Esophagus muscularis mucosa (tissue), 4 donors: ENCODE results near the gene TP63. TPM values are rescaled to one million over a fixed set of nuclear protein-coding genes. Genes with fewer than 3 reads are reported as not detected.

Experiments used
- DNase-seq: peaks from one replicate; pipeline ENCODE4 v3.0.0-alpha.2; 2017; ENCODE audit errors: extremely low spot score
- H3K27ac ChIP-seq, 4 donors: fragments of 200-600 bp; sonication (generic); replicated peaks in 1 of 4; 1 replicate in 3 of 4; 2 replicates in 1 of 4; pipeline ENCODE4 v1.5.1; 2016 to 2019; ENCODE audit warnings: mild to moderate bottlenecking in 1 of 4
- H3K27me3 ChIP-seq, 4 donors: fragments of 200-600 bp; sonication (generic); one replicate each; pipeline versions ENCODE4 v1.5.1 to v1.6.0; 2016 to 2019
- H3K36me3 ChIP-seq, 4 donors: fragments of 200-600 bp; sonication (generic); one replicate each; pipeline ENCODE4 v1.5.1; 2016 to 2019
- H3K4me1 ChIP-seq, 4 donors: fragments of 200-600 bp; sonication (generic); one replicate each; pipeline ENCODE4 v1.5.1; 2016 to 2019
- H3K4me3 ChIP-seq, 4 donors: fragments of 200-600 bp; sonication (generic); 1 replicate in 2 of 4; 2 replicates in 2 of 4; pipeline ENCODE4 v1.5.1; 2016 to 2019; ENCODE audit warnings: mild to moderate bottlenecking in 4 of 4, moderate library complexity in 1 of 4
- H3K9me3 ChIP-seq, 4 donors: fragments of 200-600 bp; sonication (generic); 1 replicate in 3 of 4; 2 replicates in 1 of 4; pipeline ENCODE4 v1.5.1; 2016 to 2019
- EP300 ChIP-seq: sonication (generic); formaldehyde crosslinking; IDR thresholded peaks from one replicate; pipeline ENCODE4 v1.6.1; 2017; ENCODE audit warnings: antibody characterized with exemption
- POLR2A ChIP-seq: fragments of 450-650 bp; IDR thresholded peaks from one replicate; pipeline ENCODE4 v1.6.1; 2017; ENCODE audit warnings: antibody characterized with exemption, moderate library complexity, mild to moderate bottlenecking, low read depth
- POLR2AphosphoS5 ChIP-seq, 2 donors: sonication (generic); formaldehyde crosslinking; IDR thresholded peaks; one replicate each; pipeline ENCODE4 v1.6.1; 2017; ENCODE audit warnings: antibody characterized with exemption in 2 of 2
- WGBS: methylation state at CpG from one replicate; pipeline ENCODE4 v1.1.5; 2018; 5-methylcytosine and 5-hydroxymethylcytosine counted together
- intact Hi-C: fragments of 100-400 bp; cut with DNase I; formaldehyde crosslinking; loops from one replicate; pipeline ENCODE4 v1.15.1; 2023
- total RNA-seq, 4 donors: library from RNA; depleted of rRNA; stranded (reverse); fragments of >200 nt; gene quantifications; one replicate each; pipeline versions ENCODE4 v1.1.0 to v1.2.1, GENCODE V29; 2016
- TF ChIP-seq, protein P1 (sequence below), 3 experiments: fragments of 200-600 bp in 2 of 3; fragments of 450-650 bp in 1 of 3; sonication (generic) in 2 of 3; IDR thresholded peaks; one replicate each; pipeline ENCODE4 v1.5.1; 2017 to 2019; ENCODE audit warnings: antibody characterized with exemption in 3 of 3, mild to moderate bottlenecking in 2 of 3, moderate library complexity in 1 of 3

TP63 gene
- total RNA-seq, 4 donors from 2014 or later = under 0.01 to 0.34 (median 0.21) TPM

DNA sequence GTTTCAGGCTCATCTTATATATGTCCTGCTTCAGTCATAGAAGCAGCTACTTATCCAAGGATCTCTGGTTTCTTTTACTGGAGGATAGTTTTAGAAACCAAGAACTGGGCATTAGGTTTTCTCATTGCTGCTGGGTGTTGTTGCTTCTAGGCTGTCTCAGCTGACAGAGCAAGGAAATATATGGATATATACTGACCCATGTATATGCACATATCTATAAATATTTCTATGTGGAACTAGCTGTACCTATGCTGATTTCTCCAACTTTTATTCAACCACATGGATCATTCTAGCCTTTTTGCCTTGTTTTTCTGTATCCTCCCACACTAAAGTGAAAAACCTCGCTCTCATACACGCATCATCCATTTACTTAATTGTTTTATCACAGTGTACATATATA lies 64.2 kb downstream of the TP63 start:
- intact Hi-C loops = no loop called here
- no peak for DNase-seq
- no peak overlapping the region for H3K4me3 ChIP-seq
- no peak overlapping the region for H3K27ac ChIP-seq
- no peaks in the 10 kb centered on the region for H3K4me1 ChIP-seq
- H3K36me3 ChIP-seq = no peaks in the 10 kb centered on the region
- TF ChIP-seq EP300 (no peak), POLR2A (no peak), POLR2AphosphoS5 (IDR thresholded peaks at IDR 0.05) (no peak)
- TF ChIP-seq, protein P1, sequence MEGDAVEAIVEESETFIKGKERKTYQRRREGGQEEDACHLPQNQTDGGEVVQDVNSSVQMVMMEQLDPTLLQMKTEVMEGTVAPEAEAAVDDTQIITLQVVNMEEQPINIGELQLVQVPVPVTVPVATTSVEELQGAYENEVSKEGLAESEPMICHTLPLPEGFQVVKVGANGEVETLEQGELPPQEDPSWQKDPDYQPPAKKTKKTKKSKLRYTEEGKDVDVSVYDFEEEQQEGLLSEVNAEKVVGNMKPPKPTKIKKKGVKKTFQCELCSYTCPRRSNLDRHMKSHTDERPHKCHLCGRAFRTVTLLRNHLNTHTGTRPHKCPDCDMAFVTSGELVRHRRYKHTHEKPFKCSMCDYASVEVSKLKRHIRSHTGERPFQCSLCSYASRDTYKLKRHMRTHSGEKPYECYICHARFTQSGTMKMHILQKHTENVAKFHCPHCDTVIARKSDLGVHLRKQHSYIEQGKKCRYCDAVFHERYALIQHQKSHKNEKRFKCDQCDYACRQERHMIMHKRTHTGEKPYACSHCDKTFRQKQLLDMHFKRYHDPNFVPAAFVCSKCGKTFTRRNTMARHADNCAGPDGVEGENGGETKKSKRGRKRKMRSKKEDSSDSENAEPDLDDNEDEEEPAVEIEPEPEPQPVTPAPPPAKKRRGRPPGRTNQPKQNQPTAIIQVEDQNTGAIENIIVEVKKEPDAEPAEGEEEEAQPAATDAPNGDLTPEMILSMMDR (IDR thresholded peaks at IDR 0.05) = no peak
- H3K9me3 ChIP-seq = no peaks in the 10 kb centered on the region
- H3K27me3 ChIP-seq = no peaks in the 10 kb centered on the region
- 100% methylated on average over 2 of the region's 2 CpGs for WGBS

DNA sequence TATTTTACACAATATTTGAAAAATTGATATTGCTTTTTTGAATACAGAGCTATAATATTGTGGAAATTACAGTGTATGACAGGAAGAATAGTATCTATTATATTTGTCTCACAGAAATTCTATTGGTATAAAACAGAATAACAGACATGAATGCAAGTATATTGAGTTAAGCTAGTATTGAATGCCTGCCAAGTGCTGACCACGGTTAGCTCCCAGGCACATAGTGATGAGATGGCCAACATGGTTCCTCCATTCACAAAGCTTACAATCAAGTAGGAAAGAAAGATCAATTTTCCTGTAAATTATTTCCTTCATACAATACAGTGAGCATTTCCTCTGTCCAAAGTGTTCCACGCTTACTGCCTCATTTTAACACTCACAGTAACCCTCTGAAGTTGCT lies 67.6 kb downstream of the TP63 start:
- Histone ChIP-seq H3K9me3 (no peaks in the 10 kb centered on the region), H3K27ac (no peak overlapping the region), H3K27me3 (no peaks in the 10 kb centered on the region), H3K36me3 (no peaks in the 10 kb centered on the region), H3K4me3 (no peak overlapping the region), H3K4me1 (no peaks in the 10 kb centered on the region)
- TF ChIP-seq POLR2A (no peak), POLR2AphosphoS5 (IDR thresholded peaks at IDR 0.05) (no peak), EP300 (no peak)
- TF ChIP-seq, protein P1 (IDR thresholded peaks at IDR 0.05) = no peak
- WGBS = 57% methylated on average over 2 of the region's 2 CpGs
- no peak for DNase-seq
- intact Hi-C loops = no loop called here

DNA sequence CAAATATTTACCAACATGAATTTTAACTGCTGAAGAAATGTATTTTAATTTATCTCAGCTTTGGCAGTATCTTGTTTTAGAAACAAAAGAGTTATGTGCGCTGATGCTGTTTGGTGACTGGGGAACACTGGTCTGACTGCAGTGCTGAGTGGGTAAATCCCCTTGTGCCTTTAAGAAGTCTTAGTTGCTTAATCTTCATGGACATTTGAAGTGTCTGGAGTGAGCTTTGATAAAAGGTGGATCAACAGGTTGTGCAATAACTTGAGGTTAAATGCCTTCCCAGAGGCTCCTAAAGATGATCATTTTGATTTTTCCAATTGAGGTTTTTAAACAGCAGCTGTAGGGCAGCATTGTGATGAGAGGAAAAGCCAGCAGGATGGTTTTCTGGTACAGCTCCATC lies 68.7 kb downstream of the TP63 start:
- intact Hi-C loops = no loop called here
- Histone ChIP-seq H3K36me3 (no peaks in the 10 kb centered on the region), H3K27ac (no peak overlapping the region), H3K4me3 (no peak overlapping the region), H3K4me1 (no peaks in the 10 kb centered on the region), H3K27me3 (no peaks in the 10 kb centered on the region), H3K9me3 (no peaks in the 10 kb centered on the region)
- TF ChIP-seq POLR2A (no peak), POLR2AphosphoS5 (IDR thresholded peaks at IDR 0.05) (no peak), EP300 (no peak)
- TF ChIP-seq, protein P1 (IDR thresholded peaks at IDR 0.05) = no peak
- DNase-seq = no peak
- WGBS = 89% methylated on average over 1 of the region's 1 CpG

DNA sequence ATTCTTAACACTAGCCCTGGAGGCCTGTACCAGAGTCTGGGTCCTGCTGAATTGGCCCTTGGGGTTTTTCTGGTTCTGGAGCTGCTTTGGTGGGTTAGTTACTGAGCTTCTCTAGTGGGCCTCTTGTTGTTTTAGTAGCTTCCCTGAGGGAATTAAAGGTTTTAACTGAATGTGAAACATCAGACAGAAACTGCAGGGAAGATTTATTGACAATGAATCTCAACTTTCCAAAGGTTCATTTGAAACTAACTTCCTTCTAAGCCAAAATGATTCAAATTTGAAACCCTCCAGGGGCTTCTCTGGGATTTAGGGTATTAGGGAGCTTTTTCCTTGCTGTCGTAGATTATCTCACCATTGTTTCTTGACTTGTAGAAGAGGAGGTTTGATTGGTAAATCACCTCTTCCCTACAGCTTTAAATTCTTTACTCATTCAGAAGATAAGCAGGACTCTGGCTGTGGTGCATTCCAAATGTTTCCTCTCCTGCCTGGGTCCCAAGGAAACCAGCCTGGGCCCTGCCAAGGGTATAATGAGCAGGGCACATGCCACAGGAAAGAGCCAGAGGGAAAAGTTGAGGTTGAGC lies 71.0 kb downstream of the TP63 start:
- H3K27ac ChIP-seq = no peak overlapping the region
- TF ChIP-seq POLR2A = no peak
- no peak for TF ChIP-seq POLR2AphosphoS5 (IDR thresholded peaks at IDR 0.05)
- TF ChIP-seq, protein P1 (IDR thresholded peaks at IDR 0.05) = no peak
- TF ChIP-seq EP300 = no peak
- intact Hi-C loops = no loop called here
- no peaks in the 10 kb centered on the region for H3K4me1 ChIP-seq
- H3K9me3 ChIP-seq = no peaks in the 10 kb centered on the region
- no peaks in the 10 kb centered on the region for H3K27me3 ChIP-seq
- WGBS = 67% methylated on average over 1 of the region's 1 CpG
- H3K4me3 ChIP-seq = no peak overlapping the region
- no peaks in the 10 kb centered on the region for H3K36me3 ChIP-seq
- DNase-seq = no peak

DNA sequence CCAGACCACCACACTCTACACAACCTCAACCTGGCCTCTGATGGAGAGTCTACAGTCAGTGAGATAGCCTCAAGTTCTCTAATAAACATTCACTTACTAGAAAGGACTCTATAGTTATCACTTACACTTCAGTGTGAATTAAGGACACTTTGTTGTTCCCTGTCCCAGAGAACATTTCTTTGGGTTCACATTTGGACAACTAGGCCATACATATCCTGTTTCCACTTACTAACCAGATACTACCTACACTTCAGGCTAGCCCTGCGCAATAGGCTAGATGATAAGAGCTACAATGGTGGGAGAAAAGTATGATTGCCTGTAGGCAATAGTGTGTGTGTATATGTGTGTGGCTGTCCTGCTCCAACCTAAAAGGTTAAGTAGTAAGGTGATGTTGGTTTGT lies 72.7 kb downstream of the TP63 start:
- WGBS = 88% methylated on average over 1 of the region's 1 CpG
- Histone ChIP-seq H3K4me1 (no peaks in the 10 kb centered on the region), H3K27me3 (no peaks in the 10 kb centered on the region), H3K36me3 (no peaks in the 10 kb centered on the region), H3K9me3 (no peaks in the 10 kb centered on the region), H3K27ac (no peak overlapping the region), H3K4me3 (no peak overlapping the region)
- TF ChIP-seq, protein P1 (IDR thresholded peaks at IDR 0.05) = no peak
- TF ChIP-seq EP300 (no peak), POLR2AphosphoS5 (IDR thresholded peaks at IDR 0.05) (no peak), POLR2A (no peak)
- DNase-seq = no peak
- intact Hi-C loops = no loop called here
